Brain microvascular endothelial cell (primary cell): Measurements from ENCODE around the gene RAB8A.

Experiments
- DNase-seq: peaks from one replicate; pipeline ENCODE4 v3.0.0-alpha.2; 2020
- H3K27ac ChIP-seq: fragments of 250-450 bp; sonication (Bioruptor Pico); 2 replicates; pipeline ENCODE4 v1.5.1; 2020; ENCODE audit warnings: mild to moderate bottlenecking, moderate library complexity
- H3K27me3 ChIP-seq: fragments of 250-450 bp; sonication (Bioruptor Pico); replicated peaks from 2 replicates; pipeline ENCODE4 v1.5.1; 2020; ENCODE audit warnings: mild to moderate bottlenecking
- H3K36me3 ChIP-seq: fragments of 250-450 bp; sonication (Bioruptor Pico); replicated peaks from 2 replicates; pipeline ENCODE4 v1.5.1; 2020; ENCODE audit warnings: mild to moderate bottlenecking
- H3K4me3 ChIP-seq: 2 replicates; pipeline ENCODE4 v1.5.1; 2011; ENCODE audit warnings: low read depth, mild to moderate bottlenecking, control low read depth, low read length, moderate library complexity
- in situ Hi-C: cut with HindIII; loops from 2 replicates; pipeline ENCODE4 v1.10.0; 2017; ENCODE audit warnings: low sequenced_read_pairs, low pct_ligation_motif_present
- TF ChIP-seq, protein P1 (sequence below): IDR thresholded peaks from 2 replicates; pipeline ENCODE4 v1.5.1; 2011; ENCODE audit warnings: low read depth, mild to moderate bottlenecking, moderate library complexity, low read length, control low read depth, inconsistent platforms; ENCODE audit errors: missing control alignments

Gene RAB8A

GRCh38 chr19:16180611-16181010, 68.9 kb downstream of the RAB8A start:
- Histone ChIP-seq H3K27me3 (no peaks in the 10 kb centered on the region), H3K36me3 (no peaks in the 10 kb centered on the region), H3K4me3 (no peak overlapping the region), H3K27ac (no peak overlapping the region)
- in situ Hi-C loops = no loop called here
- TF ChIP-seq, protein P1, sequence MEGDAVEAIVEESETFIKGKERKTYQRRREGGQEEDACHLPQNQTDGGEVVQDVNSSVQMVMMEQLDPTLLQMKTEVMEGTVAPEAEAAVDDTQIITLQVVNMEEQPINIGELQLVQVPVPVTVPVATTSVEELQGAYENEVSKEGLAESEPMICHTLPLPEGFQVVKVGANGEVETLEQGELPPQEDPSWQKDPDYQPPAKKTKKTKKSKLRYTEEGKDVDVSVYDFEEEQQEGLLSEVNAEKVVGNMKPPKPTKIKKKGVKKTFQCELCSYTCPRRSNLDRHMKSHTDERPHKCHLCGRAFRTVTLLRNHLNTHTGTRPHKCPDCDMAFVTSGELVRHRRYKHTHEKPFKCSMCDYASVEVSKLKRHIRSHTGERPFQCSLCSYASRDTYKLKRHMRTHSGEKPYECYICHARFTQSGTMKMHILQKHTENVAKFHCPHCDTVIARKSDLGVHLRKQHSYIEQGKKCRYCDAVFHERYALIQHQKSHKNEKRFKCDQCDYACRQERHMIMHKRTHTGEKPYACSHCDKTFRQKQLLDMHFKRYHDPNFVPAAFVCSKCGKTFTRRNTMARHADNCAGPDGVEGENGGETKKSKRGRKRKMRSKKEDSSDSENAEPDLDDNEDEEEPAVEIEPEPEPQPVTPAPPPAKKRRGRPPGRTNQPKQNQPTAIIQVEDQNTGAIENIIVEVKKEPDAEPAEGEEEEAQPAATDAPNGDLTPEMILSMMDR = no peak
- DNase-seq = peak; percentile 58
